KBM-7 (cell line): ENCODE results near the gene PRKCE.

Experiments used
- DNase-seq: peaks from one replicate; pipeline ENCODE4 v3.0.0-alpha.2; 2015
- in situ Hi-C: fragments of 300-500 bp; cut with MboI; formaldehyde crosslinking; loops from 2 replicates; pipeline ENCODE4 v1.14.3; 2020; ENCODE audit warnings: low sequenced_read_pairs, low pct_unique_long_range_greater_than_20kb, mixed read lengths

PRKCE gene

DNA sequence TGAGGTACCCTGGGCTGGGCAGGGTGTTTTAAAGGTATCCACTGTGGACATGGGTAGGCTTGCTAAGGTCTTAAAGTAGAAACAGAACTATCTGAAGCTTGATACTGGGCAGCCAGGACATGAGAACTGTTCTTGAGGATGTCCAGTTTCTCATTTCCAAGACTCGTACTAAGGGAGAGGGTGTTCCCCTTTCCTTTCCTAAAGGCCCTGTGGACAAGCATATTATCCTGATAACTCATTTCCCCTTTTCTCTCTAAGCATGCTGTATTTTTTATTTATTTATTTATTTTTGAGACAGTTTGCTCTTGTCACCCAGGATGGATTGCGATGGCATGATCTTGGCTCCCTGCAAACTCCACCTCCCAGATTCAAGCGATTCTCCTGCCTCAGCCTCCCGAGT, 273.6 kb downstream of the PRKCE start:
- in situ Hi-C loops, result loop anchor here (25.0 kb wide), 1 partner anchor 288 kb away; no protein-coding TSS in a partner anchor
- DNase-seq, result no peak

DNA sequence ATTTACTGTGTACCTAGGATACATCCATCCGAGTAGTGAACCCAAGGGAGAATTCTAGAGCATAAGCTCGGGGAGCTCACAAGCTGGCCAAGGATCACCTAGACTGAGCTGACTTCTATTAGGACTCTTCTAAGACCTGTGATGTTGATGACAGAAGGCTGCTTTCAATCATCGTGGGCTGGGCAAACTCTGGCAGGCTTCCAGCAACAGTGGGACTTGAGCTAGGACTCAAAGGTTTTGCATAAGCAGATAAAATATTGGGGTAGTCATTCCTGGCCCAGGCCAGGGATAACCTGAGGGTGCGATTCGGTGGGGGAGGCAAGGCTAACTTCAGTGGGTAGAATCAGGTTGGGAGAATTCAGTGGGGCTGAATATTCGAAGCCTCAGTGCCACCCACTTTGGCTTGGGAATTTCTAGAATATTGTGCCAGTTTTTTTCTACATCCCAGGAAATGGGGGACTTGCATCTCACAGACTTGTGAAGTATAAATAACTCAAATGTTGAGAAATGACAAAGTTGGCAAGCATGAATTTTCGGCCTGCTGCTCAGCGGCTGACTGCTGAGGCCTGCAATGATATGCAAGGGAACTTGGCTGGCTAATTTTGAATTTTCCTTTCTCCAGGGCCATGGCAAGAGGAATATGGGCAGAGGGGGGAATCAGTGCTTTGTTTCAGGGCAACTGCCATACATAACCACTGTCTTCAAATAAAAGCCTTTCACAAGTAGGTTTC, 274.3 kb downstream of the PRKCE start:
- in situ Hi-C loops, result loop anchor here (25.0 kb wide), 1 partner anchor 288 kb away; no protein-coding TSS in a partner anchor
- no peak for DNase-seq

DNA sequence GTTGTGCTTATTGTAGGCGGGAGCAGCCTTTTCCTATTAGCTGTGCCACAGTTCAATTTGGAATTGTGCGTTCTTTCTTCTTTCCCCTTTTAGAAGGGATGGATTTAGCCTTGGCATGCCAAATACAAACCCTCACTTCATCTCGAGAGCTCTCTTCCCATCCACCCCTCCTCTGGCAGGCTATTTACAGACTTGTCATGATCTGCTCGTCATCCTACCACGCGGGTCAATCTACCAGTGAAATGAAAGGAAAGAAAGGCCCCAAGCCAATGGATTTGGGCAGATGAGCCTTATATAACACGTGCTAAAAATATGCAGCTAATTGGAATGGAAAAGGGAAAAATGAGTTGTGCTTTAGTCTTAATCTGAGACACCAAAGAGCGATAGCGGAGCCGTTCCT, 277.5 kb downstream of the PRKCE start:
- in situ Hi-C loops, result loop anchor here (25.0 kb wide), 1 partner anchor 292 kb away; no protein-coding TSS in a partner anchor
- DNase-seq, result no peak

DNA sequence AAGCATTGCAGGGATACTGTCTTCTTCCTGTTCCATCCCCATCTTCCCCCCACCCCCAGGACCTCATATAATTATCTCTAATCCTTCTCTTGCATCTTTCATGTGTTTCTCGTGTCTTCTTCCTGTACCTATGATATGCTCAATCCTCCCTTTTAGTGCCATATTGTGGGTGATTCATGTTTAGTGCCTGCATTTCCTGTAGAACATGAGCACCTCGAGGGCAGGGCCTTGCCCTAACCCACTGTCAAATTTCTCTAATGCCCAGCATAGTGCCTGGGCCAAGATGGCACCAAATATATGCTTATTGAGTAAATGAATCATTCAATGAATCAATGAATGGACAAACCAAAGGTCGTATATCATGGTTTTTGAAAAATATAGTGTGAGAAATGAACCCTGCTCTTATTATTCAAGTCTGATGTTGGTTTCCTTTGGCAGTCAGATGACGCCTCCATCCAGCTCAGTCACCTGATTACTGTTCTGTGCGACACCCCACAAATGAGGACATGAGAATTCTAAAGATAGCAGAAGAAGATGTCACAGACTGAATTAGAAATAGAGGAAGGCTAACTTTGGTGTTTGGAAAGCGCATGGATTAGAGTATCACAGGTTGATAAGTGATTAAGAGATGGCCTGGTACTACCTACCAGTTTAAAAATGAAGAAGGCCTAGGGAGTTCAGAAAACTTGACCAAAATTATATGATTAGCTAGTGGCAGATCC, 278.4 kb downstream of the PRKCE start:
- no peak for DNase-seq
- in situ Hi-C loops, result loop anchor here (25.0 kb wide), 1 partner anchor 293 kb away; no protein-coding TSS in a partner anchor

DNA sequence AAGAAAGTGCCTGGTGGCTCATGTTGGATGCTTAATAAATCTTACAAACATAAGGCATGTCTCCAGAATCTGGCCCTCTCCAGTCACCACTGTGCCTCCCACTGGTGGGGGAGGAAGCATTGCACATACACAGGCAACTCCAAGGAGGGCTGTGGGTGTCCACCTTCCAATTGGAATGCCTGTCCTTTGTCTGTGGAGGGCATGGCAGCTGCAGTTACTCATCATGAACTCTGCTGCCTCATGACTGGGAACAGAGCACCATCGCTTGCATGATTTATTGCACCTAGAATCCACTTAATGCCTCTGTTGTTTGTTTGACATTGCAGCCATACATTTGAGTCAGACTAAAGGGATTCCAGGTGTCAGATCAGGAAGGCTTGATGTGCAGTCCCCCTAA, 278.9 kb downstream of the PRKCE start:
- in situ Hi-C loops, result loop anchor here (25.0 kb wide), 1 partner anchor 293 kb away; no protein-coding TSS in a partner anchor
- DNase-seq, result no peak

DNA sequence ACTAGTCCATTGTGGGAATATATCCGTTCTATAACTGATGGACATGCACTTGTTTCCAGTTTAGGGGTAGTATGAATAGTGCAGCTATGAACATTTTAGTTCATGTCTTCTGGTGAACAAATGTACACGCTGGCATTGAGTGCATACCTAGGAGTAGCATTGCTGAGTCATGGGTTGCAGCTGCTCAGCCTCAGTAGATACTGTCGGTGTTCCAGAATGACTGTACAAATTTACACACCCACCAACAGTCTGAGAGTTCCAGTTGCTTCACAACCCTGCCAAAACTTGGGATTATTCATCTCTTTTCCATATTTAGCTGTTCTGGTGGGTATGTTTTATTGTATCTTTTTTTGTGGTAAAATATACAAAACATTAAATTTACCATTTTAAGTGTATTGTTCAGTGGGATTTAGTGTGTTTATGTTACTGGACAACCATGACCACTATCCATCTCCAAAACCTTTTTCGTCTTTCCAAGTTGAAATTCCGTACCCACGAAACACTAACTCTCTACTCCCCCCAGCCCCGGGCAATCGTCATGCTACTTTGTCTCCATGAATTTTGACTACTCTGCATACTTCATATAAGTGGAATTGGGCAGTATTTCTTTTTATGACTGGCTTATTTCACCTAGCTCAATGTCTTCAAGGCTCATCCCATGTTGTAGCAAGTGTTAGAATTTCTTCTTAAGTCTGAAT, 281.0 kb downstream of the PRKCE start:
- in situ Hi-C loops, result loop anchor here (25.0 kb wide), 1 partner anchor 295 kb away; no protein-coding TSS in a partner anchor
- DNase-seq, result no peak

DNA sequence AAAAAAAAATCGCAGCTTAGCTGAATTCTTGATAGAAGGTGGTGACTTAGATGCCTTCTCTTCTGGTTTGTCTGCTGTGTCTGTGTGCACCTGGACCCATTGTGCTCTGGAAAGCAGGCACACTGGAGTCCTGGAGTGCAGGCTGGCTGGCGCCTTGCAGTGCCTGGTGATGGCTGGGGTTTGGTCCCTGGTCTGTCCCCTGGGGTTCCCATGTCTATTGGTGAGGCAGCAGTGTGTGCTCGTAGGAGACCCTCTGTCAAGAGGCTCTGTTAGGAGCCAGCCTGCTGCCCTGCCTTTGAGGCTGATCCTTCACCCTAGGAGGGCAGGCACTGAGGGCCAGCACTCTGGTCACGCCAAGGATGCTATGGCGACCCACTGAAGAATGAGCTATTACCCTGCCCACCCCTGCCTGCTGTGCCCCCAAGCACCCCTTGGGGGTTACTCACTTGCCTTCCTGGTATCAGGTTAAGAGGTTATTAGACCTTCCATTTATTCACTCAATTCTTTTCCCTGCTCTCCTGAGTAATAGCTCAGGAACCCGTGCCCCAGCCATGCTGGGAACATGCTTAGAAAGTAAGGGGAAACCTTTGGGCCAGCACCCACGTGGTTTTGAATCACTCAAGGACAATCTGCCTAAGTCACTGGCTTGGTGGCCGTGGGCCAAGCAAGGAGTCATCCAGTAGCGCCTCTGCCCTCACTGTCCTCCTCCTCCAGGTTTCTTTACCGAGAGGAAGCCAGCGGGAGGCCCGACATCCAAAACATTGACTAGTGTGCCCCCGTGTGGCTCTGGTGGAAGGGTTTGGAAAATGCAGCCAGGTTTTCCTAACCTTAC, 284.5 kb downstream of the PRKCE start:
- DNase-seq, result peak; percentile 89
- in situ Hi-C loops, result loop anchor here (25.0 kb wide), 1 partner anchor 299 kb away; no protein-coding TSS in a partner anchor

DNA sequence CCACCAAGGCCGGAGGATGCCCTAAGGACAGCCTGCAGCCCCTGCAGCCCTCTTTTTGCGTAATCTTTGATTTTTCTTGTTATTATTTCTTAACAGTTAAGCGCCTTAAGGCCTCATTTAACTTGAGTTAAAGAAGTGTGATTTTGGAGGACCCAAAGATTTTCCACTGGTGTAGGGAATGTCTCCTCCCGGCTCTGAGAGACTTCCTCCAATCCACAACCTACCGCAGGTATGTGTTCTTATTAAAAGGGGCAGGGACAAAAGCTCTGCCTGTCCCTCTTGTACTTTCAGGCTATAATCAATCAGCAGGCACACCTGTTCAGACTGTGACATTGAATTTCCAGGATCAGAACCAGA, 285.1 kb downstream of the PRKCE start:
- in situ Hi-C loops, result loop anchor here (25.0 kb wide), 1 partner anchor 299 kb away; no protein-coding TSS in a partner anchor
- no peak for DNase-seq

DNA sequence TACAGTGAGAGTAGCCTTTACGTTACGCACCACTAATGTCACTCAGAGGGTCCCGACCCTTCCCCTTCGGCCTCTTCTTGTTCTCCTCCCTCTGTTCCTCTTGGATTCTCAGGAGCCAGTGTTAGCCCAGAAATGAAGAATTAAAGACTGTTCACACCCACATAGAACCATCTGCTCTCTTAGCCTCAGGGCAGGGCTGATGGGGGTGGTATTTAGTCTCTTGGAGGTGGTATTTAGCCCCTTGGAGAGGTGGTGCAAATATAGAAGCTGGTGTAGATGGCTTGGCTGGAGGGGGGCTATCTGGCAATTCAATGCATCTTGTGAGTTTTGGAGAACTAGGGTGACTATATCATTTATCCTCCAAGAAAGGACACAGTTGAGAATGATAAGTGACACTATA, 286.5 kb downstream of the PRKCE start:
- DNase-seq, result no peak
- in situ Hi-C loops, result loop anchor here (25.0 kb wide), 1 partner anchor 301 kb away; no protein-coding TSS in a partner anchor

DNA sequence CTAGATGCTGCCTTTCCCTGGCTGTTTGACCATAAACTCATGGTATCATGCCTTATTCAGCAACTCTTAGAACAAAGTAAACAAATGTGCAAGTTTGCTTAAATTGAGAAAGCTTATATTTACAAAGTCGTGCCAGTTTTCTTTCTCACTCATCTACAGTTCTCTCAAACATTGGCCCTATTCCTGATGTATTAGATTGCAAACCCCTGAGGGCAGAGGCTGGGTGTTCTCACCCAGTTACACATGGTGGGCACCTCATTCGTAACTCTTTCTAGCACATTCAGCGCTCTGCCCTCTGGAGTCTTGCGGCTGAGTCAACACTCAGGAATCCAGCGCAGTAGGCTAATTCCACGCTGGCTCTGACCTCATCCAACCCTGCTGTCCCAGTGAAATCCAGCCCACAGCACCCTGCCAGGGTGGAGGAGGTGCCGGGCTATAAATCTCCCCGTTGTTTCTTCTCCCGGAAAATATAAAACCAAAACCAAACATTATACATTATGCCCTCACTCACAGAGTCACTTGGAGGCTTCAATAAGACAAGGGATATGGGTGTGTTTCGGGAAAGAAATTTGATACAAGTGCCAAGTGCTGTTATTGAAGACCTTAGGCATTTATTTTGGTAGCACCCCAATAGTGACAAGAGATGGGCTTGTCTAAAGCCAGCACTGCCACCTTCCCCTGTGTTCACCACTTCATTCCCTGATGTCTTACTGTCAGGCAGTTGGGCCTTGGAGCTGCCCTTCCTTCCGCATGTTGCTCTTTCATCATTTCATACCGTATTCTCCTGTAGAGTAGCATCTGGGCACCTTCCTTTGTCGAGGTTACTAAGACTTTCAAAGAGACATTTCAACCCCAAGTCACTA, 287.4 kb downstream of the PRKCE start:
- no peak for DNase-seq
- in situ Hi-C loops, result loop anchor here (25.0 kb wide), 1 partner anchor 302 kb away; no protein-coding TSS in a partner anchor

DNA sequence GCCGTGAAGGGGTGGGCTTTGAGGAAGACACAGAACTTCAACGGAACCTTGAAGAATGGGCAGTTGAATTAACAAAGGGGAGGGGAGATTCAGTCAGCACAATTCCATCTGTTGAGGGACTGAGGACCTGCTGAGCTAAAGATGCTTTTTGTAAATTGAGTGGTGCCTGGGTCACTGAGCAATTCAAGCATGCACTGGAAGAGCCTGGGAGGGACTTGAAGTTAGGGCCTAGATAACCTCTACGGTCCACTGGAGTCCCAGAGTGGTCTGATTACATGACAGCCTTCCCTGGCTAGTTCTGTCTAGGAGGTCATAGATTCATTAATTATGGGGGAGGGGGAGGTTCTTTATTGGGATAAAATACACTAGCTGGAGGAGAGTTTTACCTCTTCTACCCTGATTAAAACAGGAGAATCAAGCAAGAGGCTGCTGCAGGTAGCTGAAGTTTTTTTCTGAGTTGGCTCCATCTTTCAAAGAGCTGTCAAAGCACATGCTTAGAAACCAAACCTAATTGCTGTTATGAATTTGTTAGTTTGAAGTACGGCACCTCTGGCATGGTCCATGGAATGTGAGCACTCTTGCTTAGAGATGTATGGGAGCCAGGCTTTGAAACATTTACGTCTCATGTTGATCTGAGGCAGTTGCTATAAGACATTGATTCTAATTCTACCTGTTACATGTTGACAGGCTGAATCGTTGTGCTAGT, 290.2 kb downstream of the PRKCE start:
- no peak for DNase-seq
- in situ Hi-C loops, result loop anchor here (25.0 kb wide), 1 partner anchor 304 kb away; no protein-coding TSS in a partner anchor

DNA sequence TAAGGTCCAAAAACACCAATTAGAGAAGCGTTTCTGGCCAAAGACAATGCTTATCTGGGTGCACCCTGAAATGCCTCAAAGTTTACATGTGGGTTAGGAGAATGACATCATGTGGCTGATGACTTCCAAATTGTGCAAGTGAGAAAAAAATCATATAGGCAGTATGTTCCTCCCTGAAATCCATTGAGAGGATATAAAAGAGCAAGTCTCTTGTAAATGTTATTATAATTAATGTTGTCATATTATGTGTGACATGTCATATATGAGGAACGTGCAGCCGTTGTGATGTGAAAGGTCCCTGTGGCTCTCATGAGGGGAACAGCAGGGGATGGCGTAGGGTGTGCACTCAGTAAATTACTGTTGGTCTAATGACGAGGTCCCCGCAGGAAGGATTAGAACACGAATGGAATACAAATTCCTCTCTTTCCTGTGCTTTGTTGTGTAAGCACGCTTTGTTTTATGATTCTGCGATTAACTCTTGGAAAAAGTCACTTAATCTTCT, 290.8 kb downstream of the PRKCE start:
- DNase-seq, result no peak
- in situ Hi-C loops, result loop anchor here (25.0 kb wide), 1 partner anchor 305 kb away; no protein-coding TSS in a partner anchor

DNA sequence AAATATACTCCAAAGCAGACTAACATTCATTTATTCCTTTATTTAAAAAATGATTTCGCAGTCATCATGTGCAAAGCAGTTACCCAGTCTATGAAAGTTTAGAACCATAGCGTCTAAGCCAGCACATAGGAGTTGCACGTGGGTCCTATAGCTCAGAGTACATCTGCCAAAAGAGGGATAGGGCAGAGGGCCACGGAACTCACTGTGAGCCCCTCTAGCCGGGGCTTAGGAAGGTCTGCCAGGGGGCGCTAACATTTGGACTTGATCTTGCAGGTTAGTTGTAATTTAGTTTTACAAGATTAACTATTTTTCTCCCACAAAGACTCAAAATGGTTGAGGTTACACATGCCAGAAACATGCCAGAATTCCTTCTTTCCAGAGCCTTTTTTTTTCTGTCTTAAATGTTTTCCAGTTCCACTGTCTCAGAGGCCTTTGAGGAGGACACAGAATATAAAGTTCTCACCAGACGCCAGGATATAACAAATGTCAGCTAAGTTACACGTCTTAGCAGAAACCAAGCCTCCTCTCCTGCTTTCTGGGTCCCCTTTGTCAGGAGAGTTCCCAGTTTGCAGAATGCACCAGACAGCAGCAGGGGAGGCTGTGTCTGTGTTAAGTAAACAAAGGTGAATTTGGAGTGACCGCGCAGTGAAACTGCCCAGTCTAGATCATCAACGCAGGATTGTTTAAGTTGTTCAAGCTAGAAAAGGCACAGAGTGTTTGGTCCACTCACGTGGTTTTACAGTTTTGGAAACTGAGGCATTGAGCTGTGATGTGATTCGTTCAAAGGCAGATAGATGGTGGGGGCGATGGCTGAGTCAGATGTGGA, 292.0 kb downstream of the PRKCE start:
- in situ Hi-C loops, result loop anchor here (25.0 kb wide), 1 partner anchor 306 kb away; no protein-coding TSS in a partner anchor
- no peak for DNase-seq

DNA sequence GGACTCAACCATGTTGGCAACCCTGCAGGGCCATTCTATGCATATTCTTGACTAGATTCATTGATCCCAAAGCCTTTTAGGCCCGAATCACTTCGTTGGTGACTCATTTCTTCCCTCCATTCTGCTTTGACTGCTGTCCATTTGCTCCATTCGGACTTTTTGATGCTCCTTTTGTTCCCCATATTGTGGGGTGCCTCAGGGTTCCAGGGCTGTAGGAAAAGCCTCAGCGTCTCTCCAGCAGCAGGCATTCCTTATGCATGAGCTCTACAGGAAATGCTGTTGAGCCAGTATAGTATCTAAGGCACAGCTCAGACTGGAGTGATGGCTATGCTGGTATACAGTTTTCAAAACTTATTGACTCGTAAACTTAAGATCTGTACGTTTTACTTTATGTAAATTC, 292.6 kb downstream of the PRKCE start:
- no peak for DNase-seq
- in situ Hi-C loops, result loop anchor here (25.0 kb wide), 1 partner anchor 307 kb away; no protein-coding TSS in a partner anchor

DNA sequence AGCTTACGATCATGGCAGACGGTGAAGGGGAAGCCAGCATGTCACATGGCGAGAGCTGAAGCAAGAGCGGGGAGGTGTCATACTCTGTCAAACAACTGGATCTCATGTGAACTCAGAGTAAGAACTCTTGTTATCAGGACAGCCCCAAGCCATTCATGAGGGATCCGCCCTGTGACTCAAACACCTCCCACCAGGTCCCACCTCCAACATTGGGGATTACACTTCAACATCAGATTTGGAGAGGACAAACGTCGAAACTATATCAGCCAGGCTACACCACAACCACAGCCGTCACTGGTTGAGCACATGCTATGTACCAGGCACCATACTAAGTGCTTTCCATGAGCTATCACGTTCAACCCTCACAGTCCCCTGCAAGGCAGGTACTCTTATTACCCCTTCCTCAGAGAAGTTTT, 293.8 kb downstream of the PRKCE start:
- no peak for DNase-seq
- in situ Hi-C loops, result loop anchor here (25.0 kb wide), 1 partner anchor 308 kb away; no protein-coding TSS in a partner anchor

DNA sequence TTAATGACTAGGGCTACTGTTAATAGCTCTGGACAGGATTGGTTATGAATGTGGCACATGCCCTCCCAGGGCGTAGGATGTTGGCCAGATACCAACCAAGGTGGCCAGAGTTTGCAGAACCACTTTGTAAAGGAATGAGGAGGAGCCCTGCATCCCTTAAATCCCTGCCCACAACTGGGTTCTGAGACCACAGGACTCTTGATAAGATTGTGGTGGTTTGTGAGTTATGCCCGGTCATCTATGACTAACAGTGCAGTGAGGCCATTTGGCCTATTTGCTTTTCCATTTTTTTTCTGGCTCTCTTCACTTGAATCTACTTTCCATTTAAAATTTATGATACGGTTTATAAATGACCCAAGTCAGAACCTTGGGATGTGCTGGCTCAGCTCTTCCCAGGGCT, 294.5 kb downstream of the PRKCE start:
- no peak for DNase-seq
- in situ Hi-C loops, result loop anchor here (25.0 kb wide), 1 partner anchor 309 kb away; no protein-coding TSS in a partner anchor
